ENCODE results near the gene PASD1.
"Not testable (repeated sequence)": the region's sequence is repeated elsewhere in the genome, so short reads cannot be mapped to it uniquely, and the experiment has no call there.

PASD1 gene

GRCh38 chrX:151624677-151625076, 61.2 kb downstream of the PASD1 start:
- no peak for DNase-seq

- DNase-seq = no peak
These were observed 68.3 kb downstream of the PASD1 start for GRCh38 chrX:151631822-151632221.

- DNase-seq = no peak
These were observed 69.7 kb downstream of the PASD1 start for GRCh38 chrX:151633157-151633556.

DNA sequence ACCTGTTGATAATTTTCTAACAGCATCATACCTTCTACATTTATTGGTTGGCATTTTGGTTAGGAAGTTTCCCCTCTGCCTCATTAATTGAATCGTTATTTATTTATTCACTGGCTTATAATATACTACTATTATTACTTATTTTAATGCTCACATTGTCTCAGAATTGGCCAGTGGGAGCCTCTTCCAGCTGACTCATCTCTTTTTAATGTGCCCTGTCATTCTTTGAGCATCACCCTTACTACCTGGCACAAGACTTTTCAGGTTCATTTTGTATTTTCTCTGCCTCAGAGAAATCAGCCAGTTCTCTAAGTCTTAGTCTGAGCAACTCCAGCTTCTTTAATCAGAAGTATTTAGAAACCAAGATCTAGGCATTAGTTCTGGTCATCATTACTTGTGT, 71.5 kb downstream of the PASD1 start:
- no peak for DNase-seq

DNA sequence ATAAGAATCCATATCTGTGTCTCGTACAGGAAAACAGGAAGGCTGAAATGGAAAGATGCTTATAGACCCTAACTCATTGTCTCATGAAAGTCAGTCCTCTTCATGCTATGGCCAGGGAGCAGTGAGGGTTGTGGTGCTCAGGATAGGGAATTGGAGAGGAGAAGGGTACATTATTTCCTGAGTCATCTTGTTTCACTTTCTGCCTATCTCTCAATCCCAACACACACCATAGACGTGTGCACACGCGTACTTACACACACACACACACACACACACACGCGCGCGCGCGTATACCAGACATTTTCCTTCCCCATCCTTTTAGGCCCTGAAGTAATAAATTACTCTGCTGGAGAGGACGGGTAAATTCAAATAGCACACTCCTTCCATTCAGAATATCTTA, 78.1 kb downstream of the PASD1 start:
- no peak for DNase-seq

DNA sequence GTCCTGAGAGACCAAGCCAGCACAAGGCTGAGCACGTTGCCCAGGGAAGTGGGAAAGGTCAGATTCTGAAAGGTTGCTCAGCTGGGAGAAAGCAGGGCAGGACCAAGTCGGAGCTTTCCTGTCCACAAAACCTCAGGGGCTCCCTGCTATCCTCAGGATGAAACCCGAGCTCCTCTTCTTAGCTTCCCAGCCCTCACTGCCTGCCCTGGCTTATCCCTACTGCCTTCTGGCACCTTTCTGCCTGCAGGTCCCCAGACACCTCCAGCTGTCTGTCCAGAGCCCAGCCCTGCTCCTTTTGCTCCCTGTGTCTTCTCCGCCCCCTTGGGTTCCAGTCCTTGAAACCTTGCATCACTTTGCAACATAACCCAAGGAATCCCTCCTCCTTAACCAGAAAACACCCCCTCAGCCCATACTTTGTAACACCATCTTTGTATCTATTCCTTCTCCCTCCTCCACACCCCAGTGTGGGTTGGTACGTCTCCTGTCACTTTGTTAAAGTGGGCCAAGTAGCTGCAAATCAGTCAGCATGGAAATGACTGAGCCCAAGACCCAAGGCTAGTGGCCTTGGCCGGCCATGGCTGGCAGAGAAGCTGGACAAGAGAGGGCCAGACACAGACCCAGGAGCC, 111.8 kb downstream of the PASD1 start:
- no peak for DNase-seq

- no peak for DNase-seq
These were observed 112.7 kb downstream of the PASD1 start for GRCh38 chrX:151676196-151676595.

- no peak for DNase-seq
These were observed 116.4 kb downstream of the PASD1 start for GRCh38 chrX:151679798-151680402.

DNA sequence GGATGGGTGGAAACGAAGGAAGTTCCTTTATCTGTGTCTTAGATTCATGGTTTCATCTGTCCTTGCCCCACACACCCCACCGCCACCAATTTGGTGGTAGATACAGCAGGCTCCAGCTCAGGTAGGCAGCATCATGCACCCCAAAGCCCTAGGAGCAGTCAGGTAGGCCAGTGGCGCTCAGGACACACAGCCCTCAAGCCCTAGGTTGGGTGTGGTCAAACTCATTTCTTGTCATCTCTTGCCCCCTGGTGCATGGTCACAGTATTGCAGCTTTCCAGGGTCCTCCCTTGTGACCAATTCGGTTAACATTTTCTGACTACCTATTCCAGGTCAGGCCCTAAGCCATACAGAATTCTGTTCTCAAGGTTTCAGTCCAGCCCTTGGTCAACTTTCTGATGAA, 117.3 kb downstream of the PASD1 start:
- DNase-seq = peak; percentile 70

GRCh38 chrX:151687635-151688034, 124.2 kb downstream of the PASD1 start:
- no peak for DNase-seq

GRCh38 chrX:151688695-151689094, 125.2 kb downstream of the PASD1 start:
- DNase-seq = no peak

DNA sequence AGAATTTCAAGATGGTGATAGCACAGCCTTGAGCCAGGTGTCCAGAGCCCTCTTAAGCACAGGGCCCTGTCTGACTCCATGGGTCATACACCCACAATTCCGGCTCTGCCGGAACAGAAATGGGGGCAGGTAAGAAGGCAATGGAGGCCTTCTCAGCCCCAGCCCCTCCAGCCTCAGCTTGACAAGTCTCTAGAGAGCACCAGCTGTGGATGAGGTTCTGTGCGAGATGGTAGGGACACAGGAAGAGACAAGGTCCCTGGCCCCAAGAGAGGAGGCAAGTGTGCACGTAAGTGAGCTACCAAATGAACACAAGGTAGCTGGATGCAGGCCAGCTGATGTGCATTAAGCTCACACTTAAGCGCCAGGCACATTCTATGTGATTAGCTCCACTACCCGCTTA, 129.3 kb downstream of the PASD1 start:
- no peak for DNase-seq

- no peak for DNase-seq
These were observed 130.6 kb downstream of the PASD1 start for GRCh38 chrX:151694121-151694520.

- DNase-seq = no peak
These were observed 131.4 kb downstream of the PASD1 start, which contains the start of gene PRRG3 for GRCh38 chrX:151694661-151695582. Gene PRRG3, plus strand, starts transcription at chrX:151695458. Its CDS starts 3,357 bp downstream, at chrX:151698815.

GRCh38 chrX:151695583-151696340, 132.3 kb downstream of the PASD1 start:
- DNase-seq = no peak

- DNase-seq = not testable (repeated sequence)
These were observed 133.6 kb downstream of the PASD1 start for GRCh38 chrX:151697082-151697481.

DNA sequence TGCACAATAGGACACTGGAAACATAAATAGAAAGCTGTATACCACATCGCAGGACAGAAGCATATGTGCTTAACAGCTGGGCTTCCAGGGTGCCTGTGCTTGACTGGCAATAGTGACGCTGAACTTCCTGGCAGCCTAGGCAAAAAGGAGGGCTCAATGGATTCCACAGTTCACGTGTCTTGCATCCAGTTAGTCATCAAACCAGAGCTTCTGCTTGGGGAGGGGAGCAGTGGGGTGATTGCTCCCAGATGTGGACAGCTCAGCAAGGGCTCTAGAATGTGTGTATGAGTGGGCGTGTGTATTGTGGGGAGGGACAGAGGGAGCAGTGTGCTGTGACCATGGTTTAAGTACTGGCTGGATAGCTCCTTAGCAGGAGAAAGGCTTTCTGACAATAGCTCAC, 134.0 kb downstream of the PASD1 start:
- no peak for DNase-seq

DNA sequence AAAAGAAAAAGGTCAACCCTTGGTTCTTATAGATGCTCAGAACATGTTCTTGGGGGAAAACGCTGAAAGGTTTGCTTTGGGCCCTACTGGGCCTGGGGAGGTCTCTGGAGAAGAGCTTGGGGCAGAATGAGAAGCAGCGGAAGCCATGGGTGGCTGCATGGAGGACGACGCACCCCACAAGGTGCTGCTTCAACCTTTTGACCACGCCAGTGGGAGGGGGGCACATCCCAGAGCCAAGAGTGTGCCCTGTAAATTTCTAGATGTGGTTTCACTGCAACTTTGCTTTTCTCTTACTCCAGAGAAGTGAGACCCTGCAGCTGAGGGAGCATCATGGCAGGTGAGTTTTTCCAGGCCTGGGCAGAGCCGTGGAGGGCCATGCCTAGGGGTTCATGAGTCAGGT, 135.0 kb downstream of the PASD1 start:
- DNase-seq = no peak

- DNase-seq = no peak
These were observed 136.3 kb downstream of the PASD1 start for GRCh38 chrX:151699746-151700145.

DNA sequence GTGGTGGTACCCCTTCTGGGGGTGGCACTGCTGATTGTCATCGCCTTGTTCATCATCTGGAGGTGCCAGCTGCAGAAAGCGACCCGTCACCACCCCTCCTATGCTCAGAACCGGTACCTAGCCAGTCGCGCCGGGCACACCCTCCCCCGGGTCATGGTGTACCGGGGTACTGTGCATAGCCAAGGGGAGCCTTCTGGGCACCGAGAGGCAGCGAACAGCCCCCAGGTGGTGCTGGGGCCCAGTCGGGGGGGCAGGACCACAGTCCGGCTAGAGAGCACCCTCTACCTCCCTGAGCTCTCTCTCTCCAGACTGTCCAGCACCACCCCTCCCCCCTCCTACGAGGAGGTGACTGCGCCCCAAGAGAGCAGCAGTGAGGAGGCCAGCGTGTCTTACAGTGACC, 137.1 kb downstream of the PASD1 start:
- no peak for DNase-seq

DNA sequence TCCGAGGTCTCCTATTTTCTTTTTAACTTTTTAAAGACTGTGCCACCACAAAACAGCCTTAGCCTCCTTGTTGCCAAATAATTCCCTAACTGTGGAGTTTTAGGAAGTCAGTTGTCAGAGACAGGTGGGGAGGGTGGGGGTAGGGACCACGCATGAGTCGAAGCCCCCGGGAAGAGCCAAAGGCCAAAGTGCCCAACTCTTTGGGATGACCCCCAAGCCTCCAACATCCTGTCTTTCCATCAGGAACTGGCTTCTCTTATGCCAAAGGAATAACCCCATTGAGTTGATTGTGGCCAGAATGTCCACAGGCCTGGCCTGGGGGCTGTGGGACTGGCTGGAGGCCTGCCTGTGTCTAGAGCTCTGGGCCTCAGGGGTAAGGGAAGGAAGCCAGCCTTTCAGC, 137.6 kb downstream of the PASD1 start:
- no peak for DNase-seq

- DNase-seq = no peak
These were observed 138.1 kb downstream of the PASD1 start for GRCh38 chrX:151701531-151701930.
